Psoas muscle (tissue), 8 donors: ENCODE results near the gene LY6G6C. TPM values are rescaled to one million over a fixed set of nuclear protein-coding genes. Genes with fewer than 3 reads are reported as not detected.

Experiments
- ATAC-seq, 4 donors: fragments of 200-7000 bp; cut with Tn5 transposase; one replicate each; pipeline ENCODE4 v1.9.1; 2020; ENCODE audit warnings: moderate library complexity in 3 of 4, mild to moderate bottlenecking in 2 of 4
- DNase-seq, 2 donors: peaks; one replicate each; pipeline ENCODE4 v3.0.0-alpha.2; 2020
- H3K27ac ChIP-seq: fragments of 200-600 bp; one replicate; pipeline ENCODE4 v1.8.0; 2022
- H3K27me3 ChIP-seq, 3 donors: fragments of 200-600 bp in 1 of 3; one replicate each; pipeline versions ENCODE4 v1.6.1 to v1.8.0; 2013 to 2022; ENCODE audit warnings: low read length in 2 of 3, mild to moderate bottlenecking in 2 of 3, moderate library complexity in 1 of 3; ENCODE audit not compliant: insufficient read depth in 3 of 3
- H3K36me3 ChIP-seq, 2 donors: fragments of 200-600 bp in 1 of 2; one replicate each; pipeline versions ENCODE4 v1.6.1 to v1.8.0; 2013 to 2022; ENCODE audit warnings: low read depth in 1 of 2, mild to moderate bottlenecking in 1 of 2, moderate library complexity in 1 of 2; ENCODE audit not compliant: insufficient read depth in 1 of 2
- H3K4me1 ChIP-seq: fragments of 200-600 bp; one replicate; pipeline ENCODE4 v1.8.0; 2022
- H3K4me3 ChIP-seq: fragments of 200-600 bp; one replicate; pipeline ENCODE4 v1.8.0; 2022; ENCODE audit warnings: mild to moderate bottlenecking
- H3K9me3 ChIP-seq: fragments of 200-600 bp; one replicate; pipeline ENCODE4 v1.8.0; 2022
- WGBS, 3 donors: extraction: QIAGEN DNeasy Blood & Tissue Kit; methylation state at CpG; one replicate each; pipeline versions ENCODE4 v1.1.6 to v1.1.7; 2013; 5-methylcytosine and 5-hydroxymethylcytosine counted together
- intact Hi-C, 2 donors: fragments of 100-400 bp; cut with DNase I; formaldehyde crosslinking; loops; one replicate each; pipeline versions ENCODE4 v1.11.0 to v1.14.2; 2022
- polyA plus RNA-seq, 3 donors: library from polyadenylated mRNA; stranded (reverse); fragments of 200-250 nt; gene quantifications; one replicate each; pipeline ENCODE4 v1.2.3, GENCODE V29; 2013
- total RNA-seq, 4 donors: library from RNA; stranded (reverse); fragmentation: NEBNext Ultra II Directional in 2 of 4; extraction: Animal tissue kit (Norgen Biotek cat#: 25700) in 2 of 4; gene quantifications; one replicate each; pipeline versions ENCODE4 v1.2.1 to v1.2.4, GENCODE V29; 2021 to 2023
- TF ChIP-seq, protein P1 (sequence below): fragments of 200-600 bp; IDR thresholded peaks from one replicate; pipeline ENCODE4 v1.8.0; 2022; ENCODE audit warnings: antibody characterized with exemption
- donor health status: healthy with polysubstance abuse.
- donor health status: DM: no; HTN: no; CAD: no; lungs with moderate emphysema.
- donor health status: Bipolar disorder and iron deficiency.
- donor health status: healthy.
- donor health status: DM: yes; HTN: yes; CAD: no.
- donor health status: DM: no; HTN: no; CAD: no.
- donor health status: DM: no; HTN: no; CAD: no.
- donor health status: DM: yes; HTN: yes; CAD: no.

The LY6G6C gene
- total and polyA plus RNA-seq, 7 donors: not detected

DNA sequence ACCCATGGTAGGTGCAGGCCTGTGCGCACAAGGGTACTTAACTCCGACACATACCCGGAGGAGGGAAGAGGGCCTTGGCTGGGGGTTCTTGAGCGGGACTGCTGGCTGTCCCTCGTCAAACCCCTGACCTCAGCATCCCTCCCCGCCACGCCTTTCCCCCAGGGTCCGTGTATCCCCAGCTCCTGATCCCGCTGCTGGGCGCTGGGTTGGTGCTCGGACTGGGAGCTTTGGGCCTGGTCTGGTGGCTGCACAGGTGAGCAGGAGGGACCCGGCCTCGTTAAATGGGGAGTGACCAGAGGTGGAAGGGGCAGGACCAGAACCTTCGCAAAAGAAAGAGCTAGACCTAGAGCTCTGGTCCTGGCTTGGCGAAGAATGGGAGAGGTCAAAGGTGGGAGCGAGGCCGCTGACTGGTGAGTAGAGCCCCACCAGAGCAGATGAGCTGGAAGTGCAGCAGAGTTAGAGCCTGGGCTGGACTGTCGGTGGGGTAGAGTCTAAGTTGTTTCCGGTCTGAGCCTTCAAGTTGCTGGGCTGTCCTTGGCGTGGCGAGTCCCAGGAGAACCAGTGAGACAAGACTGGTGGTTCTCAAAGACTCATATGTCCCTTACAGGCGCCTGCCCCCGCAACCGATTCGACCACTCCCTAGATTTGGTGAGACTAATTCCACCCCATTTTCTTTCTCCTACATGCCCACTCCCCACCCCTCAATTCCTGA, 2.6 kb upstream of the LY6G6C start:
- WGBS, 3 donors: 77 to 84% (median 83%) methylated on average over 23 to 25 of the region's 25 CpGs
- H3K27ac ChIP-seq: no peak overlapping the region
- intact Hi-C loops: no loop called here
- DNase-seq (peak in 1 of 2 donors; percentile 66), ATAC-seq (no peak)
- H3K36me3 ChIP-seq: peaks cover 0 to 16% of the 10 kb centered on the region in 2 donors
- H3K4me1 ChIP-seq: peaks cover 6% of the 10 kb centered on the region
- H3K27me3 ChIP-seq: no peaks in the 10 kb centered on the region
- H3K4me3 ChIP-seq: no peak overlapping the region
- TF ChIP-seq, protein P1, sequence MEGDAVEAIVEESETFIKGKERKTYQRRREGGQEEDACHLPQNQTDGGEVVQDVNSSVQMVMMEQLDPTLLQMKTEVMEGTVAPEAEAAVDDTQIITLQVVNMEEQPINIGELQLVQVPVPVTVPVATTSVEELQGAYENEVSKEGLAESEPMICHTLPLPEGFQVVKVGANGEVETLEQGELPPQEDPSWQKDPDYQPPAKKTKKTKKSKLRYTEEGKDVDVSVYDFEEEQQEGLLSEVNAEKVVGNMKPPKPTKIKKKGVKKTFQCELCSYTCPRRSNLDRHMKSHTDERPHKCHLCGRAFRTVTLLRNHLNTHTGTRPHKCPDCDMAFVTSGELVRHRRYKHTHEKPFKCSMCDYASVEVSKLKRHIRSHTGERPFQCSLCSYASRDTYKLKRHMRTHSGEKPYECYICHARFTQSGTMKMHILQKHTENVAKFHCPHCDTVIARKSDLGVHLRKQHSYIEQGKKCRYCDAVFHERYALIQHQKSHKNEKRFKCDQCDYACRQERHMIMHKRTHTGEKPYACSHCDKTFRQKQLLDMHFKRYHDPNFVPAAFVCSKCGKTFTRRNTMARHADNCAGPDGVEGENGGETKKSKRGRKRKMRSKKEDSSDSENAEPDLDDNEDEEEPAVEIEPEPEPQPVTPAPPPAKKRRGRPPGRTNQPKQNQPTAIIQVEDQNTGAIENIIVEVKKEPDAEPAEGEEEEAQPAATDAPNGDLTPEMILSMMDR: no peak
- H3K9me3 ChIP-seq: no peaks in the 10 kb centered on the region

DNA sequence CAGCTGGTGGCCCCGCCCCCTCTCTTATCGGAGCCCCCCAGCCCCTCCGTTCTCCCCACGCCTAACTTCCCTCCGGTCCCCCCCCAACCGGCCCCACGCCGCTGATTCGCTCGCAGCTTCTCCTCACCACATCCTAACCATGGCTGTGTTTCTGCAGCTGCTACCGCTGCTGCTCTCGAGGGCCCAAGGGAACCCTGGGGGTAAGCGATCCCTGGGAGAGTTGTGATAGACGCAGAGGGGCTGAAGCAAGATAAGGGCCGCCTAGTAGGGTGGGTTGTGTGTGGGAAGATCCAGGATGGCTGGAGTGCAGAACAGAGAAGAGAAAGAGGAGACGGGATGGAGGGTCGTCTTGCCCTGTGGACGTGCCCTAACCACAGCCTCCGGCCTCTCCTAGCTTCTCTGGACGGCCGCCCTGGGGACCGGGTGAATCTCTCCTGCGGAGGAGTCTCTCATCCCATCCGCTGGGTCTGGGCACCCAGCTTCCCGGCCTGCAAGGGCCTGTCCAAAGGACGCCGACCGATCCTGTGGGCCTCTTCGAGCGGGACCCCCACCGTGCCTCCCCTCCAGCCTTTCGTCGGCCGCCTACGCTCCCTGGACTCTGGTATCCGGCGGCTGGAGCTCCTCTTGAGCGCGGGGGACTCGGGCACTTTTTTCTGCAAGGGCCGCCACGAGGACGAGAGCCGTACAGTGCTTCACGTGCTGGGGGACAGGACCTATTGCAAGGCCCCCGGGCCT, 1.9 kb upstream of the LY6G6C start, which contains the start of gene MPIG6B:
Gene MPIG6B (plus strand): TSS at position 129 of the 735 bp plus-strand sequence. CDS start 11 bp downstream, at position 140.
- DNase-seq: no peak

GRCh38 chr6:31722173-31722572, 627 bp upstream of the LY6G6C start:
- WGBS, 3 donors: 82 to 92% (median 88%) methylated on average over 3 of the region's 3 CpGs
- intact Hi-C loops: no loop called here
- H3K4me1 ChIP-seq: no peaks in the 10 kb centered on the region
- TF ChIP-seq, protein P1: no peak
- no peak for ATAC-seq
- H3K27ac ChIP-seq: no peak overlapping the region
- no peak for DNase-seq
- no peaks in the 10 kb centered on the region for H3K27me3 ChIP-seq
- peaks cover 0 to 9% of the 10 kb centered on the region in 2 donors for H3K36me3 ChIP-seq
- H3K9me3 ChIP-seq: no peaks in the 10 kb centered on the region
- no peak overlapping the region for H3K4me3 ChIP-seq

More for the DNA sequence above, 1.9 kb upstream of the LY6G6C start, which contains the start of gene MPIG6B:
- Histone ChIP-seq H3K9me3 (no peaks in the 10 kb centered on the region), H3K27ac (no peak within 1 kb of the TSS), H3K36me3 (peaks cover 0 to 16% of the 10 kb centered on the region in 2 donors), H3K4me3 (no peak within 1 kb of the TSS), H3K27me3 (no peaks in the 10 kb centered on the region), H3K4me1 (no peaks in the 10 kb centered on the region)
- TF ChIP-seq, protein P1: no peak
- no peak for ATAC-seq
- intact Hi-C loops: no loop called here
- 67 to 72% (median 69%) methylated on average over 44 to 46 of the region's 46 CpGs for WGBS, 3 donors

GRCh38 chr6:31720196-31720770, 1.3 kb downstream of the LY6G6C start:
- ATAC-seq (no peak), DNase-seq (no peak)
- Histone ChIP-seq H3K9me3 (no peaks in the 10 kb centered on the region), H3K4me1 (no peaks in the 10 kb centered on the region), H3K27ac (no peak overlapping the region), H3K27me3 (no peaks in the 10 kb centered on the region), H3K4me3 (no peak overlapping the region), H3K36me3 (no peaks in the 10 kb centered on the region)
- WGBS, 3 donors: 89 to 91% (median 90%) methylated on average over 5 of the region's 5 CpGs
- intact Hi-C loops: no loop called here
- TF ChIP-seq, protein P1: no peak
